Smooth muscle cell (in vitro differentiated cells): ENCODE measurements around the gene FOXC1. TPM values are rescaled to one million over a fixed set of nuclear protein-coding genes. Genes with fewer than 3 reads are reported as not detected.

ENCODE experiments used
- DNase-seq: peaks from one replicate; lab custom pipeline; 2025; ENCODE audit not compliant: unreplicated experiment; lab: John Stamatoyannopoulos, UW
- H2AFZ ChIP-seq: fragments of 200-600 bp; sonication (generic); 2 replicates; pipeline ENCODE4 v1.6.0; 2016; ENCODE audit warnings: antibody characterized with exemption, low read depth, mild to moderate bottlenecking
- H3F3A ChIP-seq: fragments of 200-600 bp; sonication (generic); 2 replicates; pipeline ENCODE4 v1.6.0; 2017; ENCODE audit warnings: antibody characterized with exemption, low read depth
- H3K27ac ChIP-seq: fragments of 200-600 bp; sonication (generic); 2 replicates; pipeline ENCODE4 v1.5.1; 2016; ENCODE audit warnings: low read depth, mild to moderate bottlenecking
- H3K27me3 ChIP-seq: fragments of 200-600 bp; sonication (generic); 2 replicates; pipeline ENCODE4 v1.6.1; 2016; ENCODE audit warnings: low read depth, mild to moderate bottlenecking
- H3K36me3 ChIP-seq: fragments of 200-600 bp; sonication (generic); 2 replicates; pipeline ENCODE4 v1.5.1; 2016; ENCODE audit warnings: low read depth
- H3K4me1 ChIP-seq: fragments of 200-600 bp; sonication (generic); 2 replicates; pipeline ENCODE4 v1.5.1; 2016; ENCODE audit warnings: low read depth
- H3K4me2 ChIP-seq: fragments of 200-600 bp; sonication (generic); 2 replicates; pipeline ENCODE4 v1.6.0; 2016; ENCODE audit warnings: mild to moderate bottlenecking
- H3K4me3 ChIP-seq: fragments of 200-600 bp; sonication (generic); 2 replicates; pipeline ENCODE4 v1.5.1; 2016; ENCODE audit warnings: mild to moderate bottlenecking
- H3K79me2 ChIP-seq: fragments of 200-600 bp; sonication (generic); 2 replicates; pipeline ENCODE4 v1.6.0; 2016; ENCODE audit warnings: low read depth, mild to moderate bottlenecking
- H3K9ac ChIP-seq: fragments of 200-600 bp; sonication (generic); 2 replicates; pipeline ENCODE4 v1.6.0; 2016; ENCODE audit warnings: low read depth
- H3K9me3 ChIP-seq: fragments of 200-600 bp; sonication (generic); replicated peaks from 2 replicates; pipeline ENCODE4 v1.5.1; 2016; ENCODE audit warnings: low read depth
- H4K20me1 ChIP-seq: fragments of 200-600 bp; sonication (generic); 2 replicates; pipeline ENCODE4 v1.6.0; 2016; ENCODE audit warnings: low read depth
- WGBS: methylation state at CpG from one replicate; pipeline ENCODE4 v1.1.7; 2016; ENCODE audit warnings: low lambda C conversion rate; 5-methylcytosine and 5-hydroxymethylcytosine counted together
- polyA plus RNA-seq: library from polyadenylated mRNA; unstranded; fragments of >200 nt; fragmentation: Nextera tagmentation; extraction: Ambion mirVana; gene quantifications from 2 replicates; pipeline ENCODE4 v1.2.1, GENCODE V29; 2016
- total RNA-seq: library from RNA; depleted of rRNA; stranded (reverse); fragments of >200 nt; gene quantifications from 2 replicates; pipeline ENCODE4 v1.2.3, GENCODE V29; 2014
- TF ChIP-seq, protein P1 (sequence below): fragments of 200-600 bp; sonication (generic); IDR thresholded peaks from 2 replicates; pipeline ENCODE4 v1.5.1; 2017; ENCODE audit warnings: borderline replicate concordance, mild to moderate bottlenecking, antibody characterized with exemption; ENCODE audit not compliant: insufficient read depth, poor library complexity, severe bottlenecking

Gene FOXC1
- 0.58 and 1.4 TPM in 2 replicates for total RNA-seq
- 0.10 and 0.40 TPM in 2 replicates for polyA plus RNA-seq

DNA sequence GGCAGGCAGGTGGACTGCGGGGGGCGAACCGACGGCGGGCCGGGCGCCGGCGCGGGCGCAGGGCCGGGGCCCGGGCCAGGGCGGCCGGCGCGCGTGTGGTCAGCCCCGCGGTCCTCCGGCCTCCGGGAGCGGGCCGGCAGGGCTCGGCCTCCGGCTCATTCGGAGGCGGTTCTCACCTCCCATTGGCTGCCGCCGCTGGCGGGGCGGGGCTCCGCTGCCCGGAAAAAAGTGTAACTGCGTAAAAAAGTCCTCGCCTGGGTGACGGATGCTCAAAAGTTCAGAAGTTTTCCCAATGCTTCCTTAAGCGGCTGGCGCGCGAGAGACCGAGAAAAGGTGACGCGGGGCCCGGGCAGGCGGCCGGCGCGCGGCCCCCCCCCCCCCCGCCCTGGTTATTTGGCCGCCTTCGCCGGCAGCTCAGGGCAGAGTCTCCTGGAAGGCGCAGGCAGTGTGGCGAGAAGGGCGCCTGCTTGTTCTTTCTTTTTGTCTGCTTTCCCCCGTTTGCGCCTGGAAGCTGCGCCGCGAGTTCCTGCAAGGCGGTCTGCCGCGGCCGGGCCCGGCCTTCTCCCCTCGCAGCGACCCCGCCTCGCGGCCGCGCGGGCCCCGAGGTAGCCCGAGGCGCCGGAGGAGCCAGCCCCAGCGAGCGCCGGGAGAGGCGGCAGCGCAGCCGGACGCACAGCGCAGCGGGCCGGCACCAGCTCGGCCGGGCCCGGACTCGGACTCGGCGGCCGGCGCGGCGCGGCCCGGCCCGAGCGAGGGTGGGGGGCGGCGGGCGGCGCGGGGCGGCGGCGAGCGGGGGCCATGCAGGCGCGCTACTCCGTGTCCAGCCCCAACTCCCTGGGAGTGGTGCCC is at the start of gene FOXC1:
Gene FOXC1 (plus strand): TSS at position 268 of the 849 bp plus-strand sequence. CDS start 531 bp downstream, at position 799.
- H3K27me3 ChIP-seq: peaks cover 90% of the 10 kb centered on the region
- H3K27ac ChIP-seq: no peak within 1 kb of the TSS
- TF ChIP-seq, protein P1, sequence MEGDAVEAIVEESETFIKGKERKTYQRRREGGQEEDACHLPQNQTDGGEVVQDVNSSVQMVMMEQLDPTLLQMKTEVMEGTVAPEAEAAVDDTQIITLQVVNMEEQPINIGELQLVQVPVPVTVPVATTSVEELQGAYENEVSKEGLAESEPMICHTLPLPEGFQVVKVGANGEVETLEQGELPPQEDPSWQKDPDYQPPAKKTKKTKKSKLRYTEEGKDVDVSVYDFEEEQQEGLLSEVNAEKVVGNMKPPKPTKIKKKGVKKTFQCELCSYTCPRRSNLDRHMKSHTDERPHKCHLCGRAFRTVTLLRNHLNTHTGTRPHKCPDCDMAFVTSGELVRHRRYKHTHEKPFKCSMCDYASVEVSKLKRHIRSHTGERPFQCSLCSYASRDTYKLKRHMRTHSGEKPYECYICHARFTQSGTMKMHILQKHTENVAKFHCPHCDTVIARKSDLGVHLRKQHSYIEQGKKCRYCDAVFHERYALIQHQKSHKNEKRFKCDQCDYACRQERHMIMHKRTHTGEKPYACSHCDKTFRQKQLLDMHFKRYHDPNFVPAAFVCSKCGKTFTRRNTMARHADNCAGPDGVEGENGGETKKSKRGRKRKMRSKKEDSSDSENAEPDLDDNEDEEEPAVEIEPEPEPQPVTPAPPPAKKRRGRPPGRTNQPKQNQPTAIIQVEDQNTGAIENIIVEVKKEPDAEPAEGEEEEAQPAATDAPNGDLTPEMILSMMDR: no peak
- no peaks in the 10 kb centered on the region for H3F3A ChIP-seq
- DNase-seq: peak; percentile 18
- peaks cover 32% of the 10 kb centered on the region for H3K4me1 ChIP-seq
- no peaks in the 10 kb centered on the region for H3K79me2 ChIP-seq
- no peaks in the 10 kb centered on the region for H3K9me3 ChIP-seq
- no peaks in the 10 kb centered on the region for H3K36me3 ChIP-seq
- peak within 1 kb of the TSS; percentile 92 for H3K4me2 ChIP-seq
- H2AFZ ChIP-seq: peak within 1 kb of the TSS; percentile 30
- 1% methylated on average over 88 of the region's 115 CpGs for WGBS
- no peak within 1 kb of the TSS for H3K9ac ChIP-seq
- peak within 1 kb of the TSS; percentile 57 for H3K4me3 ChIP-seq
- H4K20me1 ChIP-seq: peaks cover 15% of the 10 kb centered on the region

DNA sequence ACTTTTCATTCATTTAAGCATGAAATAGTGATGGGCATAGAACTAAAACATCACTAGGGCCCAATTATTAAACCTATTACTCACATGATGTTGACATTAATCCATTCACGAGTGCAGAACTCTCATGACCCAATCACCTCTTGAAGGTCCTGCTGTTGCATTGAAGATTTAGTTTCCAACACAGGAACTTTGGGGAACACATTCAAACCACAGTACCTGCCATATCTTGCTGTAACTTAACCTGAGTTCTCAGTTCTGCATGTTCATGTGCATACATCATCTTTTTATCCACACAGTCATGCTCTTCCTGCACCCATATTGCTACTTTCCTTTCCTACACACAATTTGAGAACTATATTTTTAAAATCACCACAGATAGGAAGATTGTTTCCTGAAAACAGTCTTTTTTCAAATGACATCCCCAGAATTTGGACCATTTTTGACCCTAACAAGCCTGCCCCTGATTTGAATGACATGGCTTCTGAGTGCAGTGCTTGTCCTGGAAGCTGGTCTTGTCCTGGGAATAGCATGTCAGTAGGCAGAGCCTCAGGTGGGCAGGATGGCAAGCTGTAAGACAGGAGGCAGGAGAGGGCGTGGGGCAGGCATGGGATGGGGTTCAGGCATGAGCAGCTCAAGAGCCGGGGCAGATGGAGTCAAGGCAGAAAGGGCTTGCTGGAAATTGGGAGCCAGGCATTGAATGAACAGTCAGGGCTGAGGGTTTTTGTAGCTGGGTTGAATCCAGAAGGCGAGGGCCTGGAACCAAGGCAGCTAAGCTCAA is 49.2 kb upstream of the FOXC1 start:
- H3K27me3 ChIP-seq: no peaks in the 10 kb centered on the region
- 93% methylated on average over 4 of the region's 4 CpGs for WGBS
- H3K9ac ChIP-seq: no peak overlapping the region
- H4K20me1 ChIP-seq: no peaks in the 10 kb centered on the region
- H3K4me2 ChIP-seq: no peak overlapping the region
- H3K79me2 ChIP-seq: no peaks in the 10 kb centered on the region
- H3K36me3 ChIP-seq: no peaks in the 10 kb centered on the region
- H3K9me3 ChIP-seq: no peaks in the 10 kb centered on the region
- H3F3A ChIP-seq: no peaks in the 10 kb centered on the region
- H3K4me3 ChIP-seq: no peak overlapping the region
- no peak overlapping the region for H3K27ac ChIP-seq
- DNase-seq: no peak
- H2AFZ ChIP-seq: no peak overlapping the region
- TF ChIP-seq, protein P1: no peak
- no peaks in the 10 kb centered on the region for H3K4me1 ChIP-seq

DNA sequence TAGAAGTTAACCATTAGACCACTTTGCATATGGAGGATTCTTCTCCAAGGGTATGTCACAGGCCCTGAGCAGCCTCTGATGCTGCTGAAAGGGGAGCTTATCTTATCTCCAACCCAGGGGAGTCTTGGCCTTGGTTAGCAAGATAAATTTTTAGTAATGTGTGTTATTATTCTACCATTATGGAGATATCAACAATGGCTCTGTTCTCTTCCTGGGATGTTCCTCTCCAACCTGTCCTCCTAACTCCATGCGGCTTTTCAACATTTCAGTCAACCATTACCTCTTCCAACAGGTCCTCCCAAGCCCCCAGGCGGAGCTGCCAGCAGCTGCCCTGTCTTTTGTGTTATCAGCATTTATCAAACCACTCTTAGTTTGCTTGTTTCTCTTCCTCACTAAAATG is 48.4 kb upstream of the FOXC1 start:
- H3K4me1 ChIP-seq: no peaks in the 10 kb centered on the region
- no peaks in the 10 kb centered on the region for H3K36me3 ChIP-seq
- H3K9me3 ChIP-seq: no peaks in the 10 kb centered on the region
- no peak overlapping the region for H3K9ac ChIP-seq
- no peaks in the 10 kb centered on the region for H4K20me1 ChIP-seq
- no peak overlapping the region for H3K4me3 ChIP-seq
- no peak overlapping the region for H2AFZ ChIP-seq
- H3F3A ChIP-seq: no peaks in the 10 kb centered on the region
- no peak overlapping the region for H3K4me2 ChIP-seq
- H3K27ac ChIP-seq: no peak overlapping the region
- 74% methylated on average over 2 of the region's 2 CpGs for WGBS
- TF ChIP-seq, protein P1: no peak
- DNase-seq: no peak
- H3K79me2 ChIP-seq: no peaks in the 10 kb centered on the region
- H3K27me3 ChIP-seq: no peaks in the 10 kb centered on the region
